OCI-LY3 (cell line): Measurements from ENCODE around the gene CFAP46.
"Not testable (repeated sequence)": the region's sequence is repeated elsewhere in the genome, so short reads cannot be mapped to it uniquely, and the experiment has no call there.

Experiments used
- H2AFZ ChIP-seq: fragments of 200-600, 300-600 bp; shearing (Covaris generic); 2 replicates; pipeline ENCODE4 v1.6.0; 2014; ENCODE audit warnings: antibody characterized with exemption, low read depth, low read length
- H3K27ac ChIP-seq: fragments of 200-600, 300-600 bp; sonication (generic); 2 replicates; pipeline ENCODE4 v1.5.1; 2014; ENCODE audit warnings: mild to moderate bottlenecking, low read length, moderate library complexity, mixed read lengths
- H3K27me3 ChIP-seq: fragments of 200-600, 300-600 bp; sonication (generic); 2 replicates; pipeline ENCODE4 v1.6.1; 2014; ENCODE audit warnings: low read depth, low read length, mixed read lengths
- H3K36me3 ChIP-seq: fragments of 200-600, 300-600 bp; sonication (generic); replicated peaks from 2 replicates; pipeline ENCODE3; 2014; ENCODE audit warnings: low read depth, low read length, mixed read lengths
- H3K4me1 ChIP-seq: fragments of 300-600, 200-600 bp; sonication (generic); 2 replicates; pipeline ENCODE4 v1.6.1; 2014; ENCODE audit warnings: low read length, mixed read lengths
- H3K4me2 ChIP-seq: fragments of 200-600, 300-600 bp; sonication (generic); 2 replicates; pipeline ENCODE4 v1.6.1; 2014; ENCODE audit warnings: low read length, mixed read lengths
- H3K4me3 ChIP-seq: fragments of 300-600, 200-600 bp; sonication (generic); 2 replicates; pipeline ENCODE4 v1.5.1; 2014; ENCODE audit warnings: antibody characterized with exemption, mild to moderate bottlenecking, low read length, moderate library complexity
- H3K79me2 ChIP-seq: fragments of 300-600, 200-600 bp; shearing (Covaris generic); 2 replicates; pipeline ENCODE4 v1.6.1; 2014; ENCODE audit warnings: mild to moderate bottlenecking, low read length, mixed read lengths
- H3K9ac ChIP-seq: fragments of 300-600, 200-600 bp; shearing (Covaris generic); 2 replicates; pipeline ENCODE4 v1.6.0; 2014; ENCODE audit warnings: mild to moderate bottlenecking, low read length, moderate library complexity
- H3K9me3 ChIP-seq: fragments of 200-600, 300-600 bp; shearing (Covaris generic); 2 replicates; pipeline ENCODE4 v1.6.1; 2014; ENCODE audit warnings: low read length, mixed read lengths; ENCODE audit not compliant: insufficient read depth
- H4K20me1 ChIP-seq: fragments of 200-600, 300-600 bp; sonication (generic); 2 replicates; pipeline ENCODE4 v1.6.1; 2016; ENCODE audit warnings: low read length, mixed read lengths; ENCODE audit not compliant: insufficient read depth
- EZH2phosphoT487 ChIP-seq: fragments of 200-600 bp; shearing (Covaris generic); IDR thresholded peaks from 2 replicates; pipeline ENCODE4 v1.6.1; 2018; ENCODE audit warnings: antibody characterized with exemption, mixed run types, low read depth
- TF ChIP-seq, protein P1 (sequence below): fragments of 200-600, 300-600 bp; sonication (generic); IDR thresholded peaks from 2 replicates; pipeline ENCODE4 v1.5.1; 2014; ENCODE audit warnings: antibody characterized with exemption, low read length, low read depth

Gene CFAP46

GRCh38 chr10:132899751-132900065, 42.7 kb downstream of the CFAP46 start:
- Histone ChIP-seq H3K4me2 (no peak overlapping the region), H3K4me3 (no peak overlapping the region), H3K4me1 (no peaks in the 10 kb centered on the region), H3K9me3 (no peaks in the 10 kb centered on the region), H3K27me3 (no peaks in the 10 kb centered on the region), H3K36me3 (no peaks in the 10 kb centered on the region), H3K79me2 (no peaks in the 10 kb centered on the region), H4K20me1 (no peaks in the 10 kb centered on the region), H3K9ac (no peak overlapping the region), H3K27ac (no peak overlapping the region), H2AFZ (no peak overlapping the region)
- no peak for TF ChIP-seq EZH2phosphoT487
- TF ChIP-seq, protein P1, sequence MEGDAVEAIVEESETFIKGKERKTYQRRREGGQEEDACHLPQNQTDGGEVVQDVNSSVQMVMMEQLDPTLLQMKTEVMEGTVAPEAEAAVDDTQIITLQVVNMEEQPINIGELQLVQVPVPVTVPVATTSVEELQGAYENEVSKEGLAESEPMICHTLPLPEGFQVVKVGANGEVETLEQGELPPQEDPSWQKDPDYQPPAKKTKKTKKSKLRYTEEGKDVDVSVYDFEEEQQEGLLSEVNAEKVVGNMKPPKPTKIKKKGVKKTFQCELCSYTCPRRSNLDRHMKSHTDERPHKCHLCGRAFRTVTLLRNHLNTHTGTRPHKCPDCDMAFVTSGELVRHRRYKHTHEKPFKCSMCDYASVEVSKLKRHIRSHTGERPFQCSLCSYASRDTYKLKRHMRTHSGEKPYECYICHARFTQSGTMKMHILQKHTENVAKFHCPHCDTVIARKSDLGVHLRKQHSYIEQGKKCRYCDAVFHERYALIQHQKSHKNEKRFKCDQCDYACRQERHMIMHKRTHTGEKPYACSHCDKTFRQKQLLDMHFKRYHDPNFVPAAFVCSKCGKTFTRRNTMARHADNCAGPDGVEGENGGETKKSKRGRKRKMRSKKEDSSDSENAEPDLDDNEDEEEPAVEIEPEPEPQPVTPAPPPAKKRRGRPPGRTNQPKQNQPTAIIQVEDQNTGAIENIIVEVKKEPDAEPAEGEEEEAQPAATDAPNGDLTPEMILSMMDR: no peak

DNA sequence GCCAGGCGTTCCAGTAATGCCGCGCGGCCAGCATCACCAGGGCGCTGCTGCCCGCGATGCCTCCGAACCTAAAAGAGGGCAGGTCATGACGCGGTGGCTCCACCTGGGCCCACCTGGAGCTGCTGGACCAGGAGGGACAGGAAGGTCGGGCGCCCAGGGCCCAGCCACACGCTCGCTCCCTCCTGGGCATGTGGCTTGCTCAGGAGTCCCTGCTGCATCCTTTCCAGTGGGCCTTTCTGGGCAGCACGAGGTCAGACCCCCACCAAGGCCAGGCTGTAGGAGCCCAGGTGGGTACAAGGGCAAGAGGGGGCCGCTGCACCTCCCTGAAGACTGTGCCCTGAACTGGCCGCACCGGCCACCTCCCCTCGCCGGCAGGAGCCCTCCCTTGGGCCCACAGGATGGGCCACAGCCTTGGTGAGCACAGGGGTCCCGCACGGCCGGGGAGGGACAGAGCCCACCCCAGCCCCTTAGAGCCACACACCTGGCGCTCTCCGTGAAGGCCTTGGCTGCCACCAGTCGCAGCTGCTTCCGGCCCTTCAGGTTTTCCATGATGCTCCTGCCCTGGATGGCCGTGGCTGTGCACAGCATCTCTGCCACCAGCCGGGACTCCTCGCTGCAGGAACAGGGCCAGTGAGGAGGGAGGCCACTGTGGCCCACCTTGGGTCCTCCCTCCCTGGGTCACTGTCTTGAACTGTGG, 43.2 kb downstream of the CFAP46 start:
- no peaks in the 10 kb centered on the region for H3K4me1 ChIP-seq
- H3K9ac ChIP-seq: no peak overlapping the region
- no peaks in the 10 kb centered on the region for H3K79me2 ChIP-seq
- no peak for TF ChIP-seq EZH2phosphoT487
- TF ChIP-seq, protein P1: no peak
- H3K27me3 ChIP-seq: no peaks in the 10 kb centered on the region
- no peaks in the 10 kb centered on the region for H3K9me3 ChIP-seq
- no peak overlapping the region for H3K4me3 ChIP-seq
- H4K20me1 ChIP-seq: no peaks in the 10 kb centered on the region
- no peak overlapping the region for H2AFZ ChIP-seq
- H3K27ac ChIP-seq: no peak overlapping the region
- no peak overlapping the region for H3K4me2 ChIP-seq
- no peaks in the 10 kb centered on the region for H3K36me3 ChIP-seq

DNA sequence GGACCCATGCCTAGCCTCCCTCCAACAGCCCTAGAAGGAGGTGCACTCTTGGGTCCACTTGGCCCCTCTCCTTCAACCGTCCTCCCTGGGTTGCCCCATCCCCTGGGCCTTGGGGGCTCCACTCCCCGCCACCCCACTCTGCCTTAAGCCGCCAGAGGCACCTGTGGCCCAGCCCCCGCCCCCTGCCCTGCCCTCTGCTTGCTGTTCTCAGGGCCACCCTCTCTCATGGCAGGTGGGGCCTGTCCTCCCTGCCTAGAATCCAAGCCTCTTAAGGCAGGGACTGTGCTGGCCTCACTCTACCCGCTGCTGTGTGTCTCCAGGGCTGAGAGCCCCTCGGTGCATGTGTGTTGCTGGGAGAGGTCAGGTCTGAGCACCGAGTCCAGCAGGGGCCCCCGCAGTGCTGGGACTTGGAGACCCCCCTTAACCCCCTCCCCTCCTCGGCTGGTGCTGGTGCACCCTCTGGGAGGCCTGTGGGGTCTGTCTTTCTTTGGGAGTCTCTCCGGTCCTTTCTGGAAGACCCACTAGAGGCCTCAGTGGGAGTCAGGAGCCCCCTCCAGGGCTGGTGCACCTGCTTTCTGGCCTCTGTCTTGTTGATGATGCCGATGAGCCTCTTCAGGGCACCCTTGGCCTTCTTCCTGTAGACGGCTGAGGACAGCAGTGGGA, 43.8 kb downstream of the CFAP46 start:
- no peaks in the 10 kb centered on the region for H3K9me3 ChIP-seq
- no peaks in the 10 kb centered on the region for H3K4me1 ChIP-seq
- H3K4me3 ChIP-seq: no peak overlapping the region
- no peaks in the 10 kb centered on the region for H4K20me1 ChIP-seq
- no peak overlapping the region for H2AFZ ChIP-seq
- no peak overlapping the region for H3K27ac ChIP-seq
- H3K4me2 ChIP-seq: no peak overlapping the region
- H3K9ac ChIP-seq: no peak overlapping the region
- no peaks in the 10 kb centered on the region for H3K79me2 ChIP-seq
- TF ChIP-seq, protein P1: no peak
- no peak for TF ChIP-seq EZH2phosphoT487
- H3K36me3 ChIP-seq: no peaks in the 10 kb centered on the region
- H3K27me3 ChIP-seq: no peaks in the 10 kb centered on the region

DNA sequence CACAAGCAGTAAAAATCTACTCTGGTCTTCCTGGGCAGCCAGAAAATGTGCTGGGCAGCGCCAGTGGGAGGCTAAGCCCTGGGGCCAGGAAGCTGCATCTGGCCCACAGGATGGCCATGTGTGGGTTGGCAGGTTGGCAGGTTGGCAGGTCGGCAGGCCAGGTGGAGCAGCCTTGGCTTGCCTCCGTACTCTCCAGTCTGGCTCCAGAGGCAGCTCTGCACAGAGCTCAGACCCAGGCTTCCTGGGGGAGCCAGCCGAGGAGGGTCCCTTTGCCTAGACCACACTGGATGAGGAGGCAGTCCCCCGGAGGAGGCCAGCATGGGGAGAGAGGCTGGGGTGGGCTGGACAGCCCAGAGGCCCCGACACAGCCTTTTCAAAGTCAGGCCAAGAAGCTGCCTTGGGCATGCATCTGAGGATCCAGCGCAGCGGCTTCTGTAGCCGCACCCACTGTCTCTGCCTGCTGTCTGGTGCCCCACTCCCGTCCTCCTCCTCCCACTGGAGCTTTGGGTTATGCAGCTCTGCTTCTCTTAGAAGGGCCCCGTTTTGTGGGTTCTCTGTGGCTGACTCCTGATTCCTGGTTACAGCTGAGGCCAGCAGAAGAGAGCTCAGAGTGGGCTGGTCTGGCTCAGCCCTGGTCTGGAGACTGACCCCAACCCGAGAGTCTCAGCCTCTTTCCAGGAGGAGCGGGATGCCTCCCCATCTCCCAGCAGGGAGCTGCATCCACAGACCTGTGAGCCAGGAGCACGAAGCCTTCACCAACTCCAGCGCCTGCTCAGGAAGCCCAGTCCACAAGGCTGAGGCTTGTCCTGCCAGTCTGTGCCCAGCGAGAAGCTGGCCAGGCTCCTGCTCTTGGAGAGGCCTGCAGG, 44.6 kb downstream of the CFAP46 start:
- Histone ChIP-seq H3K27ac (no peak overlapping the region), H4K20me1 (no peaks in the 10 kb centered on the region), H3K4me3 (no peak overlapping the region), H3K4me2 (no peak overlapping the region), H3K9ac (no peak overlapping the region), H3K36me3 (no peaks in the 10 kb centered on the region), H2AFZ (no peak overlapping the region), H3K4me1 (no peaks in the 10 kb centered on the region), H3K79me2 (no peaks in the 10 kb centered on the region), H3K9me3 (no peaks in the 10 kb centered on the region), H3K27me3 (no peaks in the 10 kb centered on the region)
- TF ChIP-seq, protein P1: no peak
- no peak for TF ChIP-seq EZH2phosphoT487

DNA sequence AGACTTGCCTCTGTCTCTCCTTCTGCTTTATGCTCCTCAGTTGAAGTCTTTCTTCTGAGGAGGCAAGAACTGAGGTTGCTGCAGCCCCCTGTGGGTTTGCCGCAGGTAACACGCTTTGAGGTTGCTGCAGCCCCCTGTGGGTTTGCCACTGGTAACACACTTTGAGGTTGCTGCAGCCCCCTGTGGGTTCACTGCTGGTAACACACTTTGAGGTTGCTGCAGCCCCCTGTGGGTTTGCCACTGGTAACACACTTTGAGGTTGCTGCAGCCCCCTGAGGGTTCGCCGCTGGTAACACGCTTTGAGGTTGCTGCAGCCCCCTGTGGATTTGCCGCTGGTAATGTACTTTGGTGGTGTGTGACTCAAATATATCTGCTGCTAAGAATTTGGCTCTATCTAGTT, 48.6 kb downstream of the CFAP46 start:
- not testable (repeated sequence) for H3K27me3 ChIP-seq, H3K79me2 ChIP-seq

More for the DNA sequence above, 48.6 kb downstream of the CFAP46 start:
- H3K27ac ChIP-seq, H3K36me3 ChIP-seq, H4K20me1 ChIP-seq, H3K9ac ChIP-seq, H3K4me1 ChIP-seq, H3K4me3 ChIP-seq, H2AFZ ChIP-seq, H3K9me3 ChIP-seq, H3K4me2 ChIP-seq: not testable (repeated sequence)
